Neural cell (in vitro differentiated cells): ENCODE measurements around the gene ZFAND2A. TPM values are rescaled to one million over a fixed set of nuclear protein-coding genes. Genes with fewer than 3 reads are reported as not detected.

Source experiments
- H2AFZ ChIP-seq: fragments of 200-600, 300-800 bp; sonication (generic), shearing (Covaris generic); 2 replicates; pipeline ENCODE4 v1.6.0; 2014; ENCODE audit warnings: low read depth, mild to moderate bottlenecking, antibody characterized with exemption, low read length, moderate library complexity
- H3F3A ChIP-seq: fragments of 200-600 bp; shearing (Covaris generic); 2 replicates; pipeline ENCODE4 v1.6.1; 2016; ENCODE audit warnings: mild to moderate bottlenecking, moderate library complexity, mixed read lengths, antibody characterized with exemption, low read length; ENCODE audit not compliant: insufficient read depth, poor library complexity, severe bottlenecking
- H3K27ac ChIP-seq: fragments of 200-600, 300-800 bp; sonication (generic), shearing (Covaris generic); 2 replicates; pipeline ENCODE4 v1.5.1; 2014; ENCODE audit warnings: mild to moderate bottlenecking, low read length, moderate library complexity
- H3K27me3 ChIP-seq: fragments of 300-800, 200-600 bp; sonication (generic), shearing (Covaris generic); 2 replicates; pipeline ENCODE4 v1.6.0; 2014; ENCODE audit warnings: mild to moderate bottlenecking, low read depth, low read length, moderate library complexity; ENCODE audit not compliant: insufficient read depth
- H3K36me3 ChIP-seq: fragments of 300-800, 200-600 bp; sonication (generic), shearing (Covaris generic); 2 replicates; pipeline ENCODE4 v1.5.1; 2014; ENCODE audit warnings: mild to moderate bottlenecking, antibody characterized with exemption, low read length, moderate library complexity; ENCODE audit not compliant: insufficient read depth
- H3K4me2 ChIP-seq: fragments of 300-800, 200-600 bp; sonication (generic), shearing (Covaris generic); 2 replicates; pipeline ENCODE4 v1.6.0; 2014; ENCODE audit warnings: mild to moderate bottlenecking, low read length
- H3K4me3 ChIP-seq: fragments of 300-800, 200-600 bp; sonication (generic), shearing (Covaris generic); 2 replicates; pipeline ENCODE4 v1.5.1; 2014; ENCODE audit warnings: mild to moderate bottlenecking, low read length, moderate library complexity
- H3K79me2 ChIP-seq: fragments of 200-600 bp; shearing (Covaris generic); replicated peaks from 2 replicates; pipeline ENCODE4 v1.6.0; 2014; ENCODE audit warnings: mild to moderate bottlenecking, low read length, moderate library complexity; ENCODE audit not compliant: insufficient read depth
- H3K9ac ChIP-seq: fragments of 300-800, 200-600 bp; sonication (generic), shearing (Covaris generic); 2 replicates; pipeline ENCODE4 v1.6.1; 2016; ENCODE audit warnings: mild to moderate bottlenecking, low read length, mixed read lengths
- H3K9me2 ChIP-seq: fragments of 200-600 bp; shearing (Covaris generic); 2 replicates; pipeline ENCODE4 v1.6.1; 2016; ENCODE audit warnings: mild to moderate bottlenecking, low read length, mixed read lengths; ENCODE audit not compliant: insufficient read depth
- H3K9me3 ChIP-seq: fragments of 200-600, 300-800 bp; sonication (generic), shearing (Covaris generic); 2 replicates; pipeline ENCODE4 v1.6.1; 2016; ENCODE audit warnings: mild to moderate bottlenecking, mixed run types, low read length, moderate library complexity, mixed read lengths
- H4K20me1 ChIP-seq: fragments of 200-600 bp; shearing (Covaris generic); 2 replicates; pipeline ENCODE4 v1.6.1; 2016; ENCODE audit warnings: mild to moderate bottlenecking, mixed run types; ENCODE audit not compliant: insufficient read depth
- EP300 ChIP-seq: fragments of 450-650 bp; conservative IDR thresholded peaks from 2 replicates; pipeline ENCODE4 v1.6.1; 2014; ENCODE audit warnings: antibody characterized with exemption, mild to moderate bottlenecking, moderate library complexity; ENCODE audit not compliant: poor library complexity, severe bottlenecking
- EZH2 ChIP-seq: fragments of 200-600, 300-800 bp; shearing (Covaris generic), sonication (generic); IDR thresholded peaks from 2 replicates; pipeline ENCODE4 v1.6.1; 2014; ENCODE audit warnings: antibody characterized with exemption, low read length, borderline replicate concordance, mild to moderate bottlenecking; ENCODE audit not compliant: insufficient read depth, poor library complexity, severe bottlenecking
- MXI1 ChIP-seq: fragments of 450-650 bp; conservative IDR thresholded peaks from 2 replicates; pipeline ENCODE4 v1.6.1; 2014; ENCODE audit warnings: antibody characterized with exemption, mild to moderate bottlenecking; ENCODE audit not compliant: poor library complexity, severe bottlenecking
- POLR2AphosphoS5 ChIP-seq: IDR thresholded peaks from 2 replicates; pipeline ENCODE4 v1.6.1; 2012
- RAD21 ChIP-seq: fragments of 450-650 bp; conservative IDR thresholded peaks from 2 replicates; pipeline ENCODE4 v1.6.1; 2014; ENCODE audit warnings: antibody characterized with exemption, mild to moderate bottlenecking, moderate library complexity
- SMC3 ChIP-seq: fragments of 450-650 bp; conservative IDR thresholded peaks from 2 replicates; pipeline ENCODE4 v1.6.1; 2014; ENCODE audit warnings: antibody characterized with exemption, mild to moderate bottlenecking, moderate library complexity; ENCODE audit not compliant: poor library complexity
- TAF1 ChIP-seq: IDR thresholded peaks from 2 replicates; pipeline ENCODE4 v1.6.1; 2012; ENCODE audit warnings: low read depth
- polyA plus RNA-seq: library from polyadenylated mRNA; depleted of rRNA; stranded (reverse); fragments of >200 nt; gene quantifications from 2 replicates; pipeline ENCODE4 v1.2.3, GENCODE V29; 2014
- TF ChIP-seq, protein P1 (sequence below): fragments of 450-650 bp; IDR thresholded peaks from 2 replicates; pipeline ENCODE4 v1.5.1; 2014; ENCODE audit warnings: antibody characterized with exemption, mild to moderate bottlenecking, moderate library complexity; ENCODE audit not compliant: poor library complexity, severe bottlenecking
- TF ChIP-seq, protein P2 (sequence below): IDR thresholded peaks from 2 replicates; pipeline ENCODE4 v1.6.1; 2012; ENCODE audit warnings: borderline replicate concordance

ZFAND2A gene
- polyA plus RNA-seq, 1 donor from 2014 or later, result 69.9 TPM

DNA sequence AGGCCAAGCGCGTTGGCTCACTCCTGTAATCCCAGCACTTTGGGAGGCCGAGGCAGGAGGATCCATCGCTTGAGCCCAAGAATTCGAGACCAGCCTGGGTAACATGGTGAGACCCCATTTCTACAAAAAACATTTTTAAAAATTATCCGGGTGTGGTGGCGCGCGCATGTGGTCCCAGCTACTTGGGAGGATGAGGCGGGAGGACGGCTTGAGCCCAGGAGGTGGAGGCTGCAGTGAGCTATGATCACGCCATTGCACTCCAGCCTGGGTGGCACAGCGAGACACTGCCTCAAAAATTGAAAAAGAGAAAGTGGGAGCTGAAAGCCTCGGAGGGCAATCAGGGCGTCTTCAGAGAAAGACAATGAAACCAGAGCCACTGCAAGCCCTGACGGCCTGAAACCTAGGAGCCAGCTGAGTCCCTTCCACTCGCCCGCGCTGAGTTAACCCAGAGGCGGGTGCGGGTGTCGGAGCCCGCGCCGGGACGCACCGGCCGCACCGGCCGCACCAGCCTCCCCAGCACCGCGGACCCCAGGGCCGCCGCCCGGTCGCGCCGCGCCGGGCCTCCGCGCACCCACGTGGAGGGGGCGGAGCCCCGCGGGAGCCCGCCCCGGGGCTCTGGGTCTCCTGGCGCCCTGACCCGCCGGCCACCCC is 22.4 kb downstream of the ZFAND2A start:
- Histone ChIP-seq H3K27ac (peak overlapping the region; percentile 58), H3K4me2 (peak overlapping the region; percentile 91)
- TF ChIP-seq, protein P1, sequence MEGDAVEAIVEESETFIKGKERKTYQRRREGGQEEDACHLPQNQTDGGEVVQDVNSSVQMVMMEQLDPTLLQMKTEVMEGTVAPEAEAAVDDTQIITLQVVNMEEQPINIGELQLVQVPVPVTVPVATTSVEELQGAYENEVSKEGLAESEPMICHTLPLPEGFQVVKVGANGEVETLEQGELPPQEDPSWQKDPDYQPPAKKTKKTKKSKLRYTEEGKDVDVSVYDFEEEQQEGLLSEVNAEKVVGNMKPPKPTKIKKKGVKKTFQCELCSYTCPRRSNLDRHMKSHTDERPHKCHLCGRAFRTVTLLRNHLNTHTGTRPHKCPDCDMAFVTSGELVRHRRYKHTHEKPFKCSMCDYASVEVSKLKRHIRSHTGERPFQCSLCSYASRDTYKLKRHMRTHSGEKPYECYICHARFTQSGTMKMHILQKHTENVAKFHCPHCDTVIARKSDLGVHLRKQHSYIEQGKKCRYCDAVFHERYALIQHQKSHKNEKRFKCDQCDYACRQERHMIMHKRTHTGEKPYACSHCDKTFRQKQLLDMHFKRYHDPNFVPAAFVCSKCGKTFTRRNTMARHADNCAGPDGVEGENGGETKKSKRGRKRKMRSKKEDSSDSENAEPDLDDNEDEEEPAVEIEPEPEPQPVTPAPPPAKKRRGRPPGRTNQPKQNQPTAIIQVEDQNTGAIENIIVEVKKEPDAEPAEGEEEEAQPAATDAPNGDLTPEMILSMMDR, result no peak
- no peak for TF ChIP-seq MXI1
- no peak for TF ChIP-seq SMC3
- TF ChIP-seq EP300, result no peak

DNA sequence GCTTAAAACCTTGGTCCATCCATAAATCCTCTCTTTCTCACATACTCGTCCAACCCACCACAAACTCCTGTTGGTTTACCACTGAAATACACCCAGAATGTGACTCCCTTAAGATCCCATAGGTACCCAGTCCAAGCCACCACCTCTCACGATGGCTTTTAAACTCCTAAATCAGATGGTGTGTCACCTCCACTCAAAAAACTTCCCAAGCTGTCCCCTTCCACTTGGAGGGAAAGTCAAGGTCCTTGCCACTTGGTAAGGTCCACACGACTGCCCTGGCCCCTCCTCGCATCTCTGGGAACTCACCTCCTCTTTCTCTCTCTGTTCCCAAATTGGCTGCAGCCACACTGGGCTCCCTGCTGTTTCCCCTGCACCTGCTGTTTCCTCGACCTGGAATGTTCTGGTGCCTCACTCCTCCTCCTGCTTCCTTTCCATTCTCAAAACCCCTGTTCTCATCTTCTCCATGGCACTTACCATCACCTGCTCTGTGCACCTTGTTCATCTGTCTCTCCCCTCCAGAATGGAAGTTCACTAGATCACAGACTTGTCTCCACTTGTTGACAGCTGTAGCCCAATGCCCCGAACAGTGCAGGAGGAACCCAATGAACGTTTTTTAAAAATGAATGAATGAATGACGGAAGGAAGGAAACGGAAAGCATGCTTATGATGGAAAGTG is 23.0 kb downstream of the ZFAND2A start:
- no peaks in the 10 kb centered on the region for H3K36me3 ChIP-seq
- H3K4me2 ChIP-seq, result peak overlapping the region; percentile 91
- H3K4me3 ChIP-seq, result peak overlapping the region; percentile 75
- no peaks in the 10 kb centered on the region for H4K20me1 ChIP-seq
- no peaks in the 10 kb centered on the region for H3K9me2 ChIP-seq
- no peak overlapping the region for H2AFZ ChIP-seq
- no peak overlapping the region for H3K27ac ChIP-seq
- H3F3A ChIP-seq, result no peaks in the 10 kb centered on the region
- TF ChIP-seq MXI1, result no peak
- TF ChIP-seq, protein P2, sequence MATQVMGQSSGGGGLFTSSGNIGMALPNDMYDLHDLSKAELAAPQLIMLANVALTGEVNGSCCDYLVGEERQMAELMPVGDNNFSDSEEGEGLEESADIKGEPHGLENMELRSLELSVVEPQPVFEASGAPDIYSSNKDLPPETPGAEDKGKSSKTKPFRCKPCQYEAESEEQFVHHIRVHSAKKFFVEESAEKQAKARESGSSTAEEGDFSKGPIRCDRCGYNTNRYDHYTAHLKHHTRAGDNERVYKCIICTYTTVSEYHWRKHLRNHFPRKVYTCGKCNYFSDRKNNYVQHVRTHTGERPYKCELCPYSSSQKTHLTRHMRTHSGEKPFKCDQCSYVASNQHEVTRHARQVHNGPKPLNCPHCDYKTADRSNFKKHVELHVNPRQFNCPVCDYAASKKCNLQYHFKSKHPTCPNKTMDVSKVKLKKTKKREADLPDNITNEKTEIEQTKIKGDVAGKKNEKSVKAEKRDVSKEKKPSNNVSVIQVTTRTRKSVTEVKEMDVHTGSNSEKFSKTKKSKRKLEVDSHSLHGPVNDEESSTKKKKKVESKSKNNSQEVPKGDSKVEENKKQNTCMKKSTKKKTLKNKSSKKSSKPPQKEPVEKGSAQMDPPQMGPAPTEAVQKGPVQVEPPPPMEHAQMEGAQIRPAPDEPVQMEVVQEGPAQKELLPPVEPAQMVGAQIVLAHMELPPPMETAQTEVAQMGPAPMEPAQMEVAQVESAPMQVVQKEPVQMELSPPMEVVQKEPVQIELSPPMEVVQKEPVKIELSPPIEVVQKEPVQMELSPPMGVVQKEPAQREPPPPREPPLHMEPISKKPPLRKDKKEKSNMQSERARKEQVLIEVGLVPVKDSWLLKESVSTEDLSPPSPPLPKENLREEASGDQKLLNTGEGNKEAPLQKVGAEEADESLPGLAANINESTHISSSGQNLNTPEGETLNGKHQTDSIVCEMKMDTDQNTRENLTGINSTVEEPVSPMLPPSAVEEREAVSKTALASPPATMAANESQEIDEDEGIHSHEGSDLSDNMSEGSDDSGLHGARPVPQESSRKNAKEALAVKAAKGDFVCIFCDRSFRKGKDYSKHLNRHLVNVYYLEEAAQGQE, result no peak
- no peak for TF ChIP-seq TAF1
- TF ChIP-seq RAD21, result no peak
- no peak for TF ChIP-seq EZH2
- TF ChIP-seq EP300, result no peak
- TF ChIP-seq, protein P1, result no peak
- TF ChIP-seq POLR2AphosphoS5, result no peak
- no peak for TF ChIP-seq SMC3
- H3K27me3 ChIP-seq, result no peaks in the 10 kb centered on the region
- H3K9me3 ChIP-seq, result no peaks in the 10 kb centered on the region
- H3K79me2 ChIP-seq, result peaks cover 12% of the 10 kb centered on the region
- H3K9ac ChIP-seq, result peak overlapping the region; percentile 71

More for the DNA sequence above, 22.4 kb downstream of the ZFAND2A start:
- no peaks in the 10 kb centered on the region for H3K9me2 ChIP-seq
- peaks cover 12% of the 10 kb centered on the region for H3K79me2 ChIP-seq
- H3F3A ChIP-seq, result no peaks in the 10 kb centered on the region
- H2AFZ ChIP-seq, result peak overlapping the region; percentile 80
- no peaks in the 10 kb centered on the region for H3K36me3 ChIP-seq
- peak overlapping the region; percentile 71 for H3K9ac ChIP-seq
- no peaks in the 10 kb centered on the region for H3K9me3 ChIP-seq
- H3K4me3 ChIP-seq, result peak overlapping the region; percentile 75
- no peaks in the 10 kb centered on the region for H4K20me1 ChIP-seq
- H3K27me3 ChIP-seq, result no peaks in the 10 kb centered on the region
